ENCODE data around the gene SLC10A7. TPM values are rescaled to one million over a fixed set of nuclear protein-coding genes. Genes with fewer than 3 reads are reported as not detected.

The SLC10A7 gene
- total RNA-seq, 1 donor from 2014 or later = 11.8 TPM

- Mint-ChIP-seq H3K27me3 (ENCODE audit: unreplicated experiment) (no peaks in the 10 kb centered on the region), H3K36me3 (ENCODE audit: low read depth, unreplicated experiment) (no peaks in the 10 kb centered on the region), H3K9me3 (ENCODE audit: unreplicated experiment) (no peaks in the 10 kb centered on the region), H3K4me3 (ENCODE audit: unreplicated experiment) (no peak overlapping the region), H3K27ac (ENCODE audit: unreplicated experiment) (no peak overlapping the region), H3K4me1 (ENCODE audit: unreplicated experiment) (no peaks in the 10 kb centered on the region)
- no peak for DNase-seq (ENCODE audit: low spot score)
- no peak for TF ChIP-seq CTCF (IDR thresholded peaks at IDR 0.05; ENCODE audit: unreplicated experiment)
Observed at GRCh38 chr4:146465628-146466027, 56.1 kb downstream of the SLC10A7 start.

- H3K27me3 Mint-ChIP-seq (ENCODE audit: unreplicated experiment) = no peaks in the 10 kb centered on the region
- no peak overlapping the region for H3K4me3 Mint-ChIP-seq (ENCODE audit: unreplicated experiment)
- DNase-seq (ENCODE audit: low spot score) = no peak
- H3K9me3 Mint-ChIP-seq (ENCODE audit: unreplicated experiment) = no peaks in the 10 kb centered on the region
- no peak overlapping the region for H3K27ac Mint-ChIP-seq (ENCODE audit: unreplicated experiment)
- H3K4me1 Mint-ChIP-seq (ENCODE audit: unreplicated experiment) = no peaks in the 10 kb centered on the region
- no peaks in the 10 kb centered on the region for H3K36me3 Mint-ChIP-seq (ENCODE audit: low read depth, unreplicated experiment)
- TF ChIP-seq CTCF (IDR thresholded peaks at IDR 0.05; ENCODE audit: unreplicated experiment) = no peak
Observed at GRCh38 chr4:146462251-146462650, 59.5 kb downstream of the SLC10A7 start.

- no peaks in the 10 kb centered on the region for H3K4me1 Mint-ChIP-seq (ENCODE audit: unreplicated experiment)
- no peak for TF ChIP-seq CTCF (IDR thresholded peaks at IDR 0.05; ENCODE audit: unreplicated experiment)
- no peaks in the 10 kb centered on the region for H3K27me3 Mint-ChIP-seq (ENCODE audit: unreplicated experiment)
- H3K27ac Mint-ChIP-seq (ENCODE audit: unreplicated experiment) = no peak overlapping the region
- no peak overlapping the region for H3K4me3 Mint-ChIP-seq (ENCODE audit: unreplicated experiment)
- H3K9me3 Mint-ChIP-seq (ENCODE audit: unreplicated experiment) = no peaks in the 10 kb centered on the region
- no peak for DNase-seq (ENCODE audit: low spot score)
- H3K36me3 Mint-ChIP-seq (ENCODE audit: low read depth, unreplicated experiment) = no peaks in the 10 kb centered on the region
Observed at GRCh38 chr4:146458594-146458993, 63.1 kb downstream of the SLC10A7 start.

- Mint-ChIP-seq H3K36me3 (ENCODE audit: low read depth, unreplicated experiment) (no peaks in the 10 kb centered on the region), H3K4me1 (ENCODE audit: unreplicated experiment) (no peaks in the 10 kb centered on the region), H3K27me3 (ENCODE audit: unreplicated experiment) (no peaks in the 10 kb centered on the region), H3K4me3 (ENCODE audit: unreplicated experiment) (no peak overlapping the region), H3K9me3 (ENCODE audit: unreplicated experiment) (no peaks in the 10 kb centered on the region), H3K27ac (ENCODE audit: unreplicated experiment) (no peak overlapping the region)
- no peak for DNase-seq (ENCODE audit: low spot score)
- TF ChIP-seq CTCF (IDR thresholded peaks at IDR 0.05; ENCODE audit: unreplicated experiment) = no peak
Observed at GRCh38 chr4:146456681-146457080, 65.1 kb downstream of the SLC10A7 start.

- Mint-ChIP-seq H3K4me3 (ENCODE audit: unreplicated experiment) (no peak overlapping the region), H3K27me3 (ENCODE audit: unreplicated experiment) (no peaks in the 10 kb centered on the region), H3K27ac (ENCODE audit: unreplicated experiment) (no peak overlapping the region), H3K9me3 (ENCODE audit: unreplicated experiment) (no peaks in the 10 kb centered on the region), H3K4me1 (ENCODE audit: unreplicated experiment) (no peaks in the 10 kb centered on the region), H3K36me3 (ENCODE audit: low read depth, unreplicated experiment) (no peaks in the 10 kb centered on the region)
- no peak for DNase-seq (ENCODE audit: low spot score)
- TF ChIP-seq CTCF (IDR thresholded peaks at IDR 0.05; ENCODE audit: unreplicated experiment) = no peak
Observed at GRCh38 chr4:146453181-146453807, 68.4 kb downstream of the SLC10A7 start.
